ENCODE measurements around the gene ST7.

DNA sequence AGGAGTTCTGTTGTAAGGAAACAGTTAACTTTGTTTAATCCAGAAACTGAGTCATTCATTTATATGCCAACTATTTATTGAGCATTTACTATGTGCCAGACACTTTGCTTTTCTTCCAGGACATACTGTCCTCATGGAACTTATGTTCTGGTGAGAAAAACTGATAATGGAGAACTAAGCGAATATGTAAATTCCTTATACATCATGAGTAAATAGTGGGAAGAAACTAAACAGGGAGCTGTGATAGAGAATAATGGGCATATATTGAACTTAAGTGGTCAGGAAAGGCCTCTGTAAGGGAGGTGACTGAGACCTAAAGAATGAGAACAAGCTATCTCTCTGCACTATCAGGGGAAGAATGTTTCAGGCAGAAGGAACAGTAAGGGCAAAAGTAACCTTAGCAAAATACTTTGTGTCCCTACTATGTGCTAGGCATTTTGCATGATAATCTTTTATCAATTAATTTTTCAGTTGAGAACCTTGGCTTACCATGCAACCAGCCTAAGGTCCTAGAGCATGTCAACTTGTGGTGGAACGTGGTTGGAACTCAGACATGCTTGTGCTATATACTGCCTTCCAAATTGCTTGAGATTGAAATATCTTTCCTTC, 45.4 kb downstream of the ST7 start:
- TF ChIP-seq GATA2 (IDR thresholded peaks at IDR 0.05; ENCODE audit: low read depth, low read length), result no peak
- no peak for TF ChIP-seq GATA3 (IDR thresholded peaks at IDR 0.05; ENCODE audit: low read depth, low read length)

All from SH-SY5Y (cell line).